ENCODE data around the gene CYP4F11. TPM values are rescaled to one million over a fixed set of nuclear protein-coding genes. Genes with fewer than 3 reads are reported as not detected.

The CYP4F11 gene
- total RNA-seq, 1 experiment from 2014 or later: not detected

DNA sequence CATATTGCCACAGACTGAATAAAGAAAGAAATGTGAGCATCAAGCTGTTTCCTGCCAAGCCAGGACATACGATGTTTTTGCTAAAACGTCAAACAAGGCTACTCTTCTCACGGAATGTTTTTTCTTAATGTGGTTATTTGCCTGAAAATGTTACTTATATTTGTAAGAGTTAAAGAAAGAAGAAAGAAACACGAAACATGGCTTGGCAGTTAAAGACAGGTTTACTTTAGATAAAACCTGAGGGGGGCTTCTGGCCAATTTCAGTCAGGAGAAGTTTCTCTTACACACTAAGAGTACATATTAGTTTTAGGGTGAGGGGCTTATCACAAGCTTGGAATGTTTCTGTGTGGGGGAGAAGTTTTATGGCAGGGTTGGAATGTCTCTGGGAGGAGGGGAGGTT is 10.1 kb upstream of the CYP4F11 start:
- Histone ChIP-seq H3K27me3 (replicated peaks; ENCODE audit: control insufficient read depth, insufficient read depth, low read length) (no peaks in the 10 kb centered on the region), H3K4me1 (no peaks in the 10 kb centered on the region), H3K9me3 (peaks cover 4% of the 10 kb centered on the region), H3K36me3 (ENCODE audit: control insufficient read depth, insufficient read depth, low read length) (no peaks in the 10 kb centered on the region), H3K4me3 (ENCODE audit: low read depth, low read length) (no peak overlapping the region)
- TF ChIP-seq, protein P1, sequence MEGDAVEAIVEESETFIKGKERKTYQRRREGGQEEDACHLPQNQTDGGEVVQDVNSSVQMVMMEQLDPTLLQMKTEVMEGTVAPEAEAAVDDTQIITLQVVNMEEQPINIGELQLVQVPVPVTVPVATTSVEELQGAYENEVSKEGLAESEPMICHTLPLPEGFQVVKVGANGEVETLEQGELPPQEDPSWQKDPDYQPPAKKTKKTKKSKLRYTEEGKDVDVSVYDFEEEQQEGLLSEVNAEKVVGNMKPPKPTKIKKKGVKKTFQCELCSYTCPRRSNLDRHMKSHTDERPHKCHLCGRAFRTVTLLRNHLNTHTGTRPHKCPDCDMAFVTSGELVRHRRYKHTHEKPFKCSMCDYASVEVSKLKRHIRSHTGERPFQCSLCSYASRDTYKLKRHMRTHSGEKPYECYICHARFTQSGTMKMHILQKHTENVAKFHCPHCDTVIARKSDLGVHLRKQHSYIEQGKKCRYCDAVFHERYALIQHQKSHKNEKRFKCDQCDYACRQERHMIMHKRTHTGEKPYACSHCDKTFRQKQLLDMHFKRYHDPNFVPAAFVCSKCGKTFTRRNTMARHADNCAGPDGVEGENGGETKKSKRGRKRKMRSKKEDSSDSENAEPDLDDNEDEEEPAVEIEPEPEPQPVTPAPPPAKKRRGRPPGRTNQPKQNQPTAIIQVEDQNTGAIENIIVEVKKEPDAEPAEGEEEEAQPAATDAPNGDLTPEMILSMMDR (IDR thresholded peaks at IDR 0.05; ENCODE audit: insufficient read depth in 1 of 2, low read depth in 1 of 2, low read length in 1 of 2, severe bottlenecking in 1 of 2, unreplicated experiment in 1 of 2): no peak
- Mint-ChIP-seq H3K4me1 (ENCODE audit: low read depth, unreplicated experiment) (no peaks in the 10 kb centered on the region), H3K4me3 (ENCODE audit: unreplicated experiment) (no peak overlapping the region), H3K9me3 (ENCODE audit: unreplicated experiment) (peaks cover 61% of the 10 kb centered on the region), H3K36me3 (ENCODE audit: insufficient read depth, unreplicated experiment) (peaks cover 4% of the 10 kb centered on the region), H3K27ac (ENCODE audit: unreplicated experiment) (no peak overlapping the region), H3K27me3 (ENCODE audit: insufficient read depth, unreplicated experiment) (peaks cover 3% of the 10 kb centered on the region)
- ChIA-PET CTCF (no interaction called here), POLR2A (no interaction called here)
- BruUV-seq (replicated peaks): no TSS peak
- no peak for DNase-seq
- intact Hi-C loops (cut with micrococcal nuclease; ENCODE audit: unreplicated experiment): no loop called here

- TF ChIP-seq, protein P1 (IDR thresholded peaks at IDR 0.05; ENCODE audit: insufficient read depth in 1 of 2, low read depth in 1 of 2, low read length in 1 of 2, severe bottlenecking in 1 of 2, unreplicated experiment in 1 of 2): no peak
- Histone ChIP-seq H3K4me3 (ENCODE audit: low read depth, low read length) (no peak overlapping the region), H3K36me3 (ENCODE audit: control insufficient read depth, insufficient read depth, low read length) (no peaks in the 10 kb centered on the region), H3K27me3 (replicated peaks; ENCODE audit: control insufficient read depth, insufficient read depth, low read length) (no peaks in the 10 kb centered on the region), H3K9me3 (no peaks in the 10 kb centered on the region), H3K4me1 (no peaks in the 10 kb centered on the region)
- DNase-seq: no peak
- ChIA-PET CTCF (no interaction called here), POLR2A (no interaction called here)
- Mint-ChIP-seq H3K36me3 (ENCODE audit: insufficient read depth, unreplicated experiment) (no peaks in the 10 kb centered on the region), H3K27me3 (ENCODE audit: insufficient read depth, unreplicated experiment) (peaks cover 3% of the 10 kb centered on the region), H3K9me3 (ENCODE audit: unreplicated experiment) (peaks cover 20% of the 10 kb centered on the region), H3K4me3 (ENCODE audit: unreplicated experiment) (no peak overlapping the region), H3K27ac (ENCODE audit: unreplicated experiment) (no peak overlapping the region), H3K4me1 (ENCODE audit: low read depth, unreplicated experiment) (no peaks in the 10 kb centered on the region)
- BruUV-seq (replicated peaks): no TSS peak
- intact Hi-C loops (cut with micrococcal nuclease; ENCODE audit: unreplicated experiment): no loop called here
Observed at GRCh38 chr19:15937771-15938170, 3.4 kb upstream of the CYP4F11 start.

GRCh38 chr19:15936950-15937349 is 2.6 kb upstream of the CYP4F11 start:
- DNase-seq: no peak
- no peak overlapping the region for H3K27ac Mint-ChIP-seq (ENCODE audit: unreplicated experiment)
- ChIA-PET POLR2A (no interaction called here), CTCF (no interaction called here)
- H3K4me3 Mint-ChIP-seq (ENCODE audit: unreplicated experiment): no peak overlapping the region
- no peaks in the 10 kb centered on the region for H3K9me3 ChIP-seq
- intact Hi-C loops (cut with micrococcal nuclease; ENCODE audit: unreplicated experiment): no loop called here
- H3K4me1 Mint-ChIP-seq (ENCODE audit: low read depth, unreplicated experiment): no peaks in the 10 kb centered on the region
- no peak overlapping the region for H3K4me3 ChIP-seq (ENCODE audit: low read depth, low read length)
- H3K27me3 ChIP-seq (replicated peaks; ENCODE audit: control insufficient read depth, insufficient read depth, low read length): no peaks in the 10 kb centered on the region
- BruUV-seq (replicated peaks): no TSS peak
- TF ChIP-seq, protein P1 (IDR thresholded peaks at IDR 0.05; ENCODE audit: insufficient read depth in 1 of 2, low read depth in 1 of 2, low read length in 1 of 2, severe bottlenecking in 1 of 2, unreplicated experiment in 1 of 2): no peak
- H3K4me1 ChIP-seq: no peaks in the 10 kb centered on the region
- H3K9me3 Mint-ChIP-seq (ENCODE audit: unreplicated experiment): peaks cover 14% of the 10 kb centered on the region
- no peaks in the 10 kb centered on the region for H3K36me3 Mint-ChIP-seq (ENCODE audit: insufficient read depth, unreplicated experiment)
- H3K36me3 ChIP-seq (ENCODE audit: control insufficient read depth, insufficient read depth, low read length): no peaks in the 10 kb centered on the region
- no peaks in the 10 kb centered on the region for H3K27me3 Mint-ChIP-seq (ENCODE audit: insufficient read depth, unreplicated experiment)

All from Caco-2 (cell line).